Measurements from ENCODE around the gene CLEC4D. TPM values are rescaled to one million over a fixed set of nuclear protein-coding genes. Genes with fewer than 3 reads are reported as not detected.
"Not testable (repeated sequence)": the region's sequence is repeated elsewhere in the genome, so short reads cannot be mapped to it uniquely, and the experiment has no call there.

CLEC4D gene
- total RNA-seq, 1 donor from 2014 or later: not detected

- Mint-ChIP-seq H3K9me3 (ENCODE audit: low read depth) (peaks cover 10% of the 10 kb centered on the region), H3K36me3 (ENCODE audit: low read depth) (no peaks in the 10 kb centered on the region), H3K27me3 (ENCODE audit: low read depth) (peaks cover 1% of the 10 kb centered on the region), H3K27ac (ENCODE audit: unreplicated experiment) (no peak overlapping the region), H3K4me3 (ENCODE audit: unreplicated experiment) (no peak overlapping the region), H3K4me1 (ENCODE audit: low read depth) (peaks cover 3% of the 10 kb centered on the region)
- no peak for TF ChIP-seq CTCF (IDR thresholded peaks at IDR 0.05)
- DNase-seq (ENCODE audit: low spot score): no peak
These were observed 46.4 kb downstream of the CLEC4D start for GRCh38 chr12:8559676-8560075.

GRCh38 chr12:8561011-8561410, 47.7 kb downstream of the CLEC4D start:
- Mint-ChIP-seq H3K9me3 (ENCODE audit: low read depth) (peaks cover 10% of the 10 kb centered on the region), H3K27me3 (ENCODE audit: low read depth) (peaks cover 8% of the 10 kb centered on the region), H3K36me3 (ENCODE audit: low read depth) (no peaks in the 10 kb centered on the region)

GRCh38 chr12:8562310-8562709, 49.0 kb downstream of the CLEC4D start:
- no peaks in the 10 kb centered on the region for H3K4me1 Mint-ChIP-seq (ENCODE audit: low read depth)
- H3K36me3 Mint-ChIP-seq (ENCODE audit: low read depth): no peaks in the 10 kb centered on the region
- H3K27me3 Mint-ChIP-seq (ENCODE audit: low read depth): peaks cover 10% of the 10 kb centered on the region
- DNase-seq (ENCODE audit: low spot score): no peak
- H3K4me3 Mint-ChIP-seq (ENCODE audit: unreplicated experiment): no peak overlapping the region
- peak; percentile 18 for TF ChIP-seq CTCF (IDR thresholded peaks at IDR 0.05)
- H3K27ac Mint-ChIP-seq (ENCODE audit: unreplicated experiment): no peak overlapping the region
- peaks cover 12% of the 10 kb centered on the region for H3K9me3 Mint-ChIP-seq (ENCODE audit: low read depth)

More at GRCh38 chr12:8561011-8561410, 47.7 kb downstream of the CLEC4D start:
- H3K4me3 Mint-ChIP-seq (ENCODE audit: unreplicated experiment): no peak overlapping the region
- no peak for TF ChIP-seq CTCF (IDR thresholded peaks at IDR 0.05)
- DNase-seq (ENCODE audit: low spot score): no peak
- no peak overlapping the region for H3K27ac Mint-ChIP-seq (ENCODE audit: unreplicated experiment)
- no peaks in the 10 kb centered on the region for H3K4me1 Mint-ChIP-seq (ENCODE audit: low read depth)

- DNase-seq (ENCODE audit: low spot score): no peak
- H3K9me3 Mint-ChIP-seq (ENCODE audit: low read depth): peaks cover 12% of the 10 kb centered on the region
- TF ChIP-seq CTCF (IDR thresholded peaks at IDR 0.05): no peak
- H3K27ac Mint-ChIP-seq (ENCODE audit: unreplicated experiment): no peak overlapping the region
- H3K4me1 Mint-ChIP-seq (ENCODE audit: low read depth): no peaks in the 10 kb centered on the region
- no peak overlapping the region for H3K4me3 Mint-ChIP-seq (ENCODE audit: unreplicated experiment)
- H3K36me3 Mint-ChIP-seq (ENCODE audit: low read depth): no peaks in the 10 kb centered on the region
- H3K27me3 Mint-ChIP-seq (ENCODE audit: low read depth): peaks cover 10% of the 10 kb centered on the region
These were observed 50.1 kb downstream of the CLEC4D start for GRCh38 chr12:8563356-8563755.

GRCh38 chr12:8564656-8565055, 51.4 kb downstream of the CLEC4D start:
- DNase-seq (ENCODE audit: low spot score): no peak
- Mint-ChIP-seq H3K36me3 (ENCODE audit: low read depth) (no peaks in the 10 kb centered on the region), H3K27me3 (ENCODE audit: low read depth) (peaks cover 10% of the 10 kb centered on the region), H3K4me1 (ENCODE audit: low read depth) (no peaks in the 10 kb centered on the region), H3K27ac (ENCODE audit: unreplicated experiment) (no peak overlapping the region), H3K9me3 (ENCODE audit: low read depth) (peaks cover 12% of the 10 kb centered on the region), H3K4me3 (ENCODE audit: unreplicated experiment) (no peak overlapping the region)
- TF ChIP-seq CTCF (IDR thresholded peaks at IDR 0.05): no peak

GRCh38 chr12:8566052-8566451, 52.7 kb downstream of the CLEC4D start:
- H3K4me1 Mint-ChIP-seq (ENCODE audit: low read depth); H3K4me3 Mint-ChIP-seq (ENCODE audit: unreplicated experiment); H3K36me3 Mint-ChIP-seq (ENCODE audit: low read depth); DNase-seq (ENCODE audit: low spot score); H3K27me3 Mint-ChIP-seq (ENCODE audit: low read depth); H3K27ac Mint-ChIP-seq (ENCODE audit: unreplicated experiment): not testable (repeated sequence)
- H3K9me3 Mint-ChIP-seq (ENCODE audit: low read depth): peaks cover 12% of the 10 kb centered on the region
